ENCODE measurements around the gene MYADML2.
"Not testable (repeated sequence)": the region's sequence is repeated elsewhere in the genome, so short reads cannot be mapped to it uniquely, and the experiment has no call there.

The MYADML2 gene

DNA sequence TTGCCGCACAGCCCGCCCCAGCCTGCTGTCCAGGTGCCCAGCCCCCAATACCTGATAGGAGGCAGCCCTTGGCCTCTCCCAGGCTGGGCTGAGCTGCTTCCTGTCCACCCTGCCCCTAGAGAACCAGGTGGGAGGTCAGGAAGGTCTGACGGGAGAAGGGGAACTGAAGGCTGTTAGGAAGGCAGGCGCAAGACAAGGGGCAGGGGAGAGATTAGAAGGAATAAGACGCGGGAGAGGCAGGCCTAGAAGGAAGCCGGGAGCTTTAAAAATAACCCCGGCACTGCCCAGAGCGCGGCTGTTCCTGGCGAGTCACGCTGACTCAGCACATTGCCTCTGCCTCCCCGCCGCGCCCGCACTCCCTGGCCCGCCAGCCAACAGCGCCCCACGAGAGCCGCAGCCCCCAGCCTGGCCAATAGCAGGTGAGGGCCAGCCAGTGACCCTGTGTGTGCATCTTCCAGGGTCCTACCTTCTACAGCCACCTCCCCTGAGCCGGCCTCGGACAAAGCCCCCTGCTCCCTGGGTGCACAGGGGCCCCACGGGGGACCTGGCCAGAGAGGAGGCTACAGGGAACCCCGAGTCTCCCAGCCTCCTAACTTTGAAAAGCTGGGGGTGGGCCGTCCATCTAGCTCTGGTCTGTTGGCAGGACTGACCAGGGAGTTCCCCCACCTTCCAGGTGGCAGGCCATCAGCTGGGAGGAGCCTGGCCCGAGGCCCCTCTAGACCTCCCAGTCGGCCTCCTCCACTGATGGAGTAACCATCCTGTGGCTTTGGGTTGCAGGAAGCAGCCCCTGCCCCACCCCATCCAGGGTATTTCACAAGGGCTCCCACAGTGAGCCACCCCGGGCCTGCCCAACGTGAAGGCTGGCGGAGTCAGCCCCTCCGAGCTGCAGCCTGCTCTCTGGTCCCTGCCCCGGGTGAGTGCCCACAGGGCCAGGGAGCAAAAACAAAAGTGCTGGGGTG is 23.5 kb downstream of the MYADML2 start:
- peak; percentile 88 for DNase-seq (ENCODE audit: low spot score)

- DNase-seq (ENCODE audit: low spot score) = no peak
Observed at GRCh38 chr17:81922566-81923301, 24.3 kb downstream of the MYADML2 start.

GRCh38 chr17:81921996-81922565 is 25.0 kb downstream of the MYADML2 start:
- no peak for DNase-seq (ENCODE audit: low spot score)

DNA sequence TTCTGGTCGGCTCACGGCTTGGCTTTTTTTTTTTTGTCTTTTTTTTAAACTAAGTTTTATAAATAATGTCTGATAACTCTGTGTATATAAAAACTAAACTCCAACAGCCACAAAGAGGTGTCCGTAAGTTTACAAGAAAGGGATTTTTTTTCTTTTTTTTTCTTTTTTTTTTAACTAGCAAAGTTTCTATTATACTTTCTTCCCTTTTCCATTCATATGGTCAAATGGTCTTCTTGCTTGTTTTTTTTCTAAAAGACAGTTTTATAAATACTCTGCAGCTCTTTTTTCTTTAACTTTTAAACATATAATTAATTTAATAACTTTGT is 25.5 kb downstream of the MYADML2 start:
- no peak for DNase-seq (ENCODE audit: low spot score)

GRCh38 chr17:81920612-81921536 is 26.2 kb downstream of the MYADML2 start:
- no peak for DNase-seq (ENCODE audit: low spot score)

GRCh38 chr17:81918832-81919545 is 28.0 kb downstream of the MYADML2 start:
- DNase-seq (ENCODE audit: low spot score) = no peak

GRCh38 chr17:81918333-81918669 is 28.7 kb downstream of the MYADML2 start:
- not testable (repeated sequence) for DNase-seq (ENCODE audit: low spot score)

GRCh38 chr17:81917565-81918332 is 29.3 kb downstream of the MYADML2 start, which contains the start of gene SIRT7:
Gene SIRT7, minus strand, starts transcription at chr17:81918176. Its CDS starts 45 bp downstream, at chr17:81918131.
- peak; percentile 98 for DNase-seq (ENCODE audit: low spot score)

DNA sequence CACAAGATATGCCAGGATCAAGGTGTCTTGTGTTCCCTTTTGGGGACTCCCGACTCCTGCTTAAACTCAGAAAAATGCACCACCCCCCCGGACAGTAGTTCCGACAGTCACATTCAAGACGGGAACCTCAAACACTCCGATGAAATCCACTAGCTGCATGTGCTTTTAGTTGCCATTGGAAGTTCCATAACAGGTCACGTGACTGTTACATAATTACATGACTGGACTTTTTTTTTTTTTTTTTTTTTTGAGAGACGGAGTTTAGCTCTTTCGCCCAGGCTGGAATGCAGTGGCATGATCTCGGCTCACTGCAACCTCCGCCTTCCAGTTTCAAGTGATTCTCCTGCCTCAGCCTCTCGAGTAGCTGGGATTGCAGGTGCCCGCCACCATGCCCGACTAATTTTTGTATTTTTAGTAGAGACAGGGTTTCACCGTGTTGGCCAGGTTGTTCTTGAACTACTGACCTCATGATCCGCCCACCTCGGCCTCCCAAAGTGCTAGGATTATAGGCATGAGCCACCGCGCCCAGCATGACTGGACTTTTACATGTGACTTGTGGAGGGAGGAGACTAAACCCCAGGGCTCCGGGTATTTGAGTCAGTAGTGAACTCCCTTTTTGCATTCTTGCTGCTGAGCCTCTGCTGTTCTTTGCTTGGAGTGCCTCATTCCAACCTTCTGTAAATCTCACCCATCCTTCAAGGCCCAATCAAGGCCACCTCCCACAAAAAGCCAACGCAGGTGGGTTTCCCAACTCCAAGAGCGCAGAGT is 30.6 kb downstream of the MYADML2 start:
- DNase-seq (ENCODE audit: low spot score) = peak; percentile 56

- DNase-seq (ENCODE audit: low spot score) = no peak
Observed at GRCh38 chr17:81915331-81915730, 31.7 kb downstream of the MYADML2 start.

DNA sequence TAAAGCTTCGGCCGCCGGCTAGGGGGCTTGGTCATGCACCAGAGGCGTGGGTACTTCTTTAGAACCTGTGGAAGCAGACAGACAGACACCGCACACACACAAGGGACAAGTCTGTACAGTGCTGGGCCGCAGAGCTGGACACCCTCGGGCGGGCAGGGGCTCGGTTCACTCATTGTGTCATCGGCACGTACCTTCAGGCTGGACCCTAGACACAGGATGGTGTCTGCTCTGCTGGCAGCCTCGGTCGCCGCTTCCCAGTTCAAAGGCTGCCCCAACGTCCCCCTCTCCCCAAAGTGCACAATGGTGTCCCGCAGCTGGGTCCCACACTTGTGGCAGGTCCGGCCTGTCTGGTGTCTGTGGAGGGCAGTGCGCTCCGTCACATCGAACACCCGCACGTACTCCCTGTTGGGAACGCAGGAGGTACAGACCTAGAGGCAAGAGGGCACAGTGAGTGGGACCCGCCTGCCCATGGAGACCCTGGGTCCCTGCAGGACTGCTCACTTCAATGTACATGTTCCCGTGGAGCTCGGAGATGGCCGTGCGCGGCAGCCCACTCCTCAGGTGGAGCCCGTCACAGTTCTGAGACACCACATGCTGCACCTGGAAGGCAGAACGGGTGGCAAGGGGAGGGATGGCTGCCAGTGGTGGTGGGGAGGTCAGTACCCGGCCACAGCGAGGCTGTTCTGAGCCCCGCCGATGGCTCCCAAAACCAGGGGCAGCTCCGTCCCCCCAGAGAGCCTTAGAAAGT is 32.8 kb downstream of the MYADML2 start:
- DNase-seq (ENCODE audit: low spot score) = no peak

DNA sequence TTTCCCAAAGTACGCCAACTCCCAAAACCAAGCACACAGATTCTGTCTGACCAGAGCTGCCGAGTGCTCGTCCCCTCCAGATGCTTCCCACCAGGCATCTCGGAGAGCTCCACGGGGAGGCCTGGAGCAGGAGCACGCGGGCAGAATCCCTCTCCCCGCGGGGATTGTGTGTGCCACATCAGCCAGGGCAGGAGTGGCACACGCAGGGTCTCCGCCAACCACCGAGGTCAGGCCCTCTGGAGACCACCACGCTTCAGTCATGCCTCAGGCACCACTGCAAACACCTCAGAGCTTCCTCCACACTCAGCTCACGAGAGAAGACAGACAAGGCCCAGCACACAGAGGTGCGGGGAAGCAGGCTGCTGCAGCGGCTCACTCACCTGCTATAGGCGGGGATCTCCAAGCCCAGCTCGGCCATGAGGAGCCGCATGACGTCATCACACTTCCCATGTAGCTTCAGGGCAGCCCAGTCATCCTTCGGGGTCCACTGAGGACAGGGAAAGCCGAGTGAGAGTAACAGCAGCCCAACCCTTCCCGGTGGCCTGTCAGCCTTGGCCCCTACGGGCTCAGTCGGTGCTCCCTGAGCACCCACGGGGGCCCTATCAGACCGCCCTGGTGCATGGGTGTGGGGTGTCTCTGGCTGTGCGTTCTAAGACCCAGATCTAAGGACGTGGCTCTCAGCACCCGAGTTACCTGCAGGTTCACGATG is 33.5 kb downstream of the MYADML2 start:
- DNase-seq (ENCODE audit: low spot score) = no peak

GRCh38 chr17:81912441-81913309 is 34.4 kb downstream of the MYADML2 start:
- no peak for DNase-seq (ENCODE audit: low spot score)

- no peak for DNase-seq (ENCODE audit: low spot score)
Observed at GRCh38 chr17:81911969-81912368, 35.1 kb downstream of the MYADML2 start.

DNA sequence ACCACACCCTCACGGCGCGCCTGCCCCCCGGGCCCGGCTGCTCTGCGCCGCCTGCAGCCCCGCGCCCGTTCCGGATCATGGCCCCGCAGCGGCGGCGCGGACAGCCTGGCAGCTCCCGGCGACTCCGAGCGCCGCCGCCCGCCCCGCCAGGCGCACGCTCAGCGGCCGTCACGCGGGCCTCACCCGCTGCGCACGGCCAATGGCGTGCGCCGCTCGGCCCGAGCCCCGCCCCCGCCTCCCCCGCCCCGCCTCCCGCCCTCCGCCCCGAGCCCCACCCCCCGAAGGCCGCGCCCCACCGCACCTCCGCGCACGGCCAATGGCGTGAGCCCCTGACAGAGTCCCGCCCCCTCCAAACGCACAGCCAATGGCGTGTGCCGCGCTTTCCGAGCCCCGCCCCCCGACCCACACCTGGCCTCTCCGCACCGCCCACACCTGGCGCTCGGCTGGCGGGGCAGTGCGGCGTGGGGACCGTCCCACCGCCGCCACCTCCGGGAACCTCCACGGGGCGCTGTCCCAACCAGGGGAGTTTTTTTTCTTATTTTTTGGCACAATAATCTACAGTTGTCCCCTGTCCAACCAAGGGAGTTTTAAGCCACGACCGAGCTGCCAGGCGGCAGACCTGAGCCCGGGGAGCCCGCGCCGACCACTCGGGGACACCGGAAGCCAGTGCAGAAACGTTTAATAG is 35.6 kb downstream of the MYADML2 start, which contains the start of gene PCYT2:
Gene PCYT2, minus strand, starts transcription at position 123 of the 685 bp plus-strand sequence. Its CDS starts 44 bp downstream, at position 79.
- DNase-seq (ENCODE audit: low spot score) = peak; percentile 99

- DNase-seq (ENCODE audit: low spot score) = peak; percentile 64
Observed at GRCh38 chr17:81910840-81911276, 36.2 kb downstream of the MYADML2 start.

Measured in hepatic stellate cell (primary cell).